ENCODE measurements around the gene KLK10. TPM values are rescaled to one million over a fixed set of nuclear protein-coding genes. Genes with fewer than 3 reads are reported as not detected.

KLK10 gene
- total RNA-seq, 1 experiment from 2014 or later = not detected

- no TSS peak for BruUV-seq (replicated peaks)
- Histone ChIP-seq H3K27me3 (replicated peaks; ENCODE audit: insufficient read depth, low read depth, low read length, poor library complexity) (peaks cover 48% of the 10 kb centered on the region), H3K4me1 (ENCODE audit: insufficient read depth, low read length, poor library complexity, severe bottlenecking) (no peaks in the 10 kb centered on the region), H3K9me3 (ENCODE audit: low read depth, low read length, poor library complexity, severe bottlenecking) (no peaks in the 10 kb centered on the region), H3K36me3 (ENCODE audit: insufficient read depth, low read length, poor library complexity, severe bottlenecking) (no peaks in the 10 kb centered on the region), H3K27ac (ENCODE audit: low read depth, low read length, poor library complexity, severe bottlenecking) (no peak overlapping the region), H3K4me3 (ENCODE audit: low read depth, low read length, poor library complexity, severe bottlenecking) (no peak overlapping the region)
- ChIA-PET POLR2A (ENCODE audit: low non-redundant PET) (no interaction called here), CTCF (no interaction called here)
- intact Hi-C loops (cut with micrococcal nuclease; ENCODE audit: unreplicated experiment) = no loop called here
- no peak for TF ChIP-seq CTCF (conservative IDR thresholded peaks at IDR 0.05; ENCODE audit: low read depth, low read length)
- TF ChIP-seq EZH2 (IDR thresholded peaks at IDR 0.05; ENCODE audit: borderline replicate concordance, low read depth, low read length, poor library complexity, severe bottlenecking) = no peak
- DNase-seq (ENCODE audit: low spot score) = no peak
These were observed 10.2 kb downstream of the KLK10 start for GRCh38 chr19:51009061-51009891.

GRCh38 chr19:51007488-51007887 is 12.0 kb downstream of the KLK10 start:
- intact Hi-C loops (cut with micrococcal nuclease; ENCODE audit: unreplicated experiment) = no loop called here
- H3K27ac ChIP-seq (ENCODE audit: low read depth, low read length, poor library complexity, severe bottlenecking) = no peak overlapping the region
- ChIA-PET POLR2A (ENCODE audit: low non-redundant PET) (no interaction called here), CTCF (no interaction called here)
- no peak overlapping the region for H3K4me3 ChIP-seq (ENCODE audit: low read depth, low read length, poor library complexity, severe bottlenecking)
- DNase-seq (ENCODE audit: low spot score) = no peak
- H3K36me3 ChIP-seq (ENCODE audit: insufficient read depth, low read length, poor library complexity, severe bottlenecking) = no peaks in the 10 kb centered on the region
- TF ChIP-seq CTCF (conservative IDR thresholded peaks at IDR 0.05; ENCODE audit: low read depth, low read length) (no peak), EZH2 (IDR thresholded peaks at IDR 0.05; ENCODE audit: borderline replicate concordance, low read depth, low read length, poor library complexity, severe bottlenecking) (no peak)
- H3K27me3 ChIP-seq (replicated peaks; ENCODE audit: insufficient read depth, low read depth, low read length, poor library complexity) = peaks cover 48% of the 10 kb centered on the region
- H3K4me1 ChIP-seq (ENCODE audit: insufficient read depth, low read length, poor library complexity, severe bottlenecking) = no peaks in the 10 kb centered on the region
- no peaks in the 10 kb centered on the region for H3K9me3 ChIP-seq (ENCODE audit: low read depth, low read length, poor library complexity, severe bottlenecking)
- no TSS peak for BruUV-seq (replicated peaks)

- CTCF ChIA-PET = no interaction called here
- POLR2A ChIA-PET (ENCODE audit: low non-redundant PET) = no interaction called here
These were observed 13.1 kb downstream of the KLK10 start for GRCh38 chr19:51006406-51006805.

More at GRCh38 chr19:51006406-51006805, 13.1 kb downstream of the KLK10 start:
- H3K9me3 ChIP-seq (ENCODE audit: low read depth, low read length, poor library complexity, severe bottlenecking) = no peaks in the 10 kb centered on the region
- intact Hi-C loops (cut with micrococcal nuclease; ENCODE audit: unreplicated experiment) = no loop called here
- H3K27me3 ChIP-seq (replicated peaks; ENCODE audit: insufficient read depth, low read depth, low read length, poor library complexity) = peaks cover 45% of the 10 kb centered on the region
- no TSS peak for BruUV-seq (replicated peaks)
- H3K27ac ChIP-seq (ENCODE audit: low read depth, low read length, poor library complexity, severe bottlenecking) = no peak overlapping the region
- H3K36me3 ChIP-seq (ENCODE audit: insufficient read depth, low read length, poor library complexity, severe bottlenecking) = no peaks in the 10 kb centered on the region
- H3K4me1 ChIP-seq (ENCODE audit: insufficient read depth, low read length, poor library complexity, severe bottlenecking) = no peaks in the 10 kb centered on the region
- H3K4me3 ChIP-seq (ENCODE audit: low read depth, low read length, poor library complexity, severe bottlenecking) = no peak overlapping the region
- TF ChIP-seq CTCF (conservative IDR thresholded peaks at IDR 0.05; ENCODE audit: low read depth, low read length) (no peak), EZH2 (IDR thresholded peaks at IDR 0.05; ENCODE audit: borderline replicate concordance, low read depth, low read length, poor library complexity, severe bottlenecking) (no peak)
- DNase-seq (ENCODE audit: low spot score) = no peak
